ENCODE results near the gene CACNG5.

CACNG5 gene

GRCh38 chr17:66923886-66924285 lies 89.0 kb downstream of the CACNG5 start:
- no peak for TF ChIP-seq CTCF (IDR thresholded peaks at IDR 0.05)
- H3K27ac ChIP-seq = no peak overlapping the region
- no peaks in the 10 kb centered on the region for H3K36me3 ChIP-seq
- peaks cover 0 to 10% of the 10 kb centered on the region in 2 donors for H3K27me3 ChIP-seq
- no peaks in the 10 kb centered on the region for H3K4me1 ChIP-seq
- no peak overlapping the region for H3K4me3 ChIP-seq
- H3K9me3 ChIP-seq = peaks cover 0 to 8% (median 0%) of the 10 kb centered on the region in 3 donors
- DNase-seq = no peak
- intact Hi-C loops (cut with DNase I; ENCODE audit: low total_unique reads) = no loop called here

DNA sequence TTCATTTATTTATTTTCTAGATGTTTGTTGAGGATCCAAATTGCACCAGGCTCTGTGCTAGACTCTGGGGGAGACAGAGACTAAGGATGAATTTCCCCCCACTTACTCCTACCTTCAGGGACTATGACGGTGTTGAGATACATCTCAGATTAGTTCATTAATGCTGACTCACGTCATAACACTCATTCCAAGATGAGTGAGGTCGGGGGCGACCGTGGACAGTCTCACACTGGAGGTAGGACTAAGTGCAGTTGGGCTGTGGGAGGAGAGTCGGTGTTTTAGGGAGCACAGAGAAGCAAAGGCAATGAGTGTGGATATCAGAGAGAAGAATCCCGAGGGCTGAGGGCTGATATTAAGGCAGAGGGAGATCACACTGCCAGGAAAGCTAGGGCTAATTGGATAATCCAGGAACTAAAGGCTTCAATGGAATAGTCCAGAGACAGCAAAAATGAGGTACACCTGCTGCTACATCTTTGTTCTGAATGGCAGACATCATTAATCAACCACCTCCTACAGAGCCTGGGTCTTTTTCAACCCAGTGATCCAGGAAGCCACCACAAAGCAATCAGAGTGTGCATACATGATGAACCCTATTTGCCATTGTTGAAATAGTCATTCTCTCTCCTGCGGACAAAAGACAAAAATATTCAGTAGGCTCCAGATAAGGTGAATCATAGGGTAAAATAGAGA lies 91.0 kb downstream of the CACNG5 start:
- Histone ChIP-seq H3K27me3 (peaks cover 0 to 14% of the 10 kb centered on the region in 2 donors), H3K27ac (no peak overlapping the region), H3K36me3 (no peaks in the 10 kb centered on the region), H3K4me1 (no peaks in the 10 kb centered on the region), H3K9me3 (peaks cover 0 to 4% (median 0%) of the 10 kb centered on the region in 3 donors), H3K4me3 (no peak overlapping the region)
- intact Hi-C loops (cut with DNase I; ENCODE audit: low total_unique reads) = no loop called here
- TF ChIP-seq CTCF (IDR thresholded peaks at IDR 0.05) = no peak
- no peak for DNase-seq

- Histone ChIP-seq H3K36me3 (no peaks in the 10 kb centered on the region), H3K27me3 (peaks cover 0 to 14% of the 10 kb centered on the region in 2 donors), H3K27ac (no peak overlapping the region), H3K4me1 (no peaks in the 10 kb centered on the region), H3K4me3 (no peak overlapping the region), H3K9me3 (no peaks in the 10 kb centered on the region)
- no peak for TF ChIP-seq CTCF (IDR thresholded peaks at IDR 0.05)
- intact Hi-C loops (cut with DNase I; ENCODE audit: low total_unique reads) = no loop called here
- no peak for DNase-seq
Measured at GRCh38 chr17:66928949-66929348, 94.0 kb downstream of the CACNG5 start.

- H3K4me1 ChIP-seq = no peaks in the 10 kb centered on the region
- peaks cover 0 to 12% of the 10 kb centered on the region in 2 donors for H3K27me3 ChIP-seq
- H3K36me3 ChIP-seq = no peaks in the 10 kb centered on the region
- no peak for DNase-seq
- no peak overlapping the region for H3K4me3 ChIP-seq
- no peaks in the 10 kb centered on the region for H3K9me3 ChIP-seq
- intact Hi-C loops (cut with DNase I; ENCODE audit: low total_unique reads) = no loop called here
- TF ChIP-seq CTCF (IDR thresholded peaks at IDR 0.05) = no peak
- no peak overlapping the region for H3K27ac ChIP-seq
Measured at GRCh38 chr17:66929591-66929990, 94.7 kb downstream of the CACNG5 start.

DNA sequence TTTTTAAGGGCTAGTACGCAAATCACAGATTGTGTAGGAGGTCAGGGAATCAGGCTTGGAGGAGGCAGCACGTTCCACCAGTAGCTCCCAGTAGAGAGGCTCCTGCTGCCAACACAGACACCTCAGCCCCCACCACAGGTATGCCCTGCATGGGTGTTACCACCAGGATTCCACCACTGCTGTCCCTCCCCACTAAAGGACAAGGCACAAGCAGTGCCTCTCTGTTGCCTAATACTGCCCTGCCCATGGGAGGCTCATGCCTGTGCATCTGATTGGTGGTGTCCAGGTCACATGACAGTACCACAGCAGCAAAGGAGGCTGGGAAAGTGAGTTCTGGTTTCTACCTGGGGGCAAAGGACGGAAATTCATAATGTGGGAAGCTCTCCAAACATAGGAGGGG lies 96.0 kb downstream of the CACNG5 start:
- Histone ChIP-seq H3K27me3 (peaks cover 0 to 12% of the 10 kb centered on the region in 2 donors), H3K36me3 (no peaks in the 10 kb centered on the region), H3K27ac (no peak overlapping the region), H3K9me3 (no peaks in the 10 kb centered on the region), H3K4me3 (no peak overlapping the region), H3K4me1 (no peaks in the 10 kb centered on the region)
- intact Hi-C loops (cut with DNase I; ENCODE audit: low total_unique reads) = no loop called here
- TF ChIP-seq CTCF (IDR thresholded peaks at IDR 0.05) = no peak
- no peak for DNase-seq
